ENCODE measurements around the gene AP1G2. TPM values are rescaled to one million over a fixed set of nuclear protein-coding genes. Genes with fewer than 3 reads are reported as not detected.
A peak's percentile ranks its signal among the peaks of the same experiment; 100 is the strongest.

The AP1G2 gene
- total RNA-seq, 1 experiment from 2014 or later = 155 TPM

GRCh38 chr14:23559010-23559925 lies 8.3 kb downstream of the AP1G2 start:
- Histone ChIP-seq H3K79me2 (ENCODE audit: insufficient read depth, low read length) (peaks cover 6% of the 10 kb centered on the region; the same call in 1 of the 2 replicates), H3K4me1 (ENCODE audit: control insufficient read depth in 1 of 2, insufficient read depth in 2 of 2, low read length in 2 of 2) (peaks cover 5 to 18% of the 10 kb centered on the region in 2 experiments; a peak in 2 of 4 replicates), H3K9ac (ENCODE audit: low read length) (no peak overlapping the region), H3K27ac (ENCODE audit: low read depth, low read length) (no peak overlapping the region), H3K9me3 (ENCODE audit: control insufficient read depth in 1 of 2, insufficient read depth in 1 of 2, low read depth in 1 of 2, low read length in 2 of 2) (no peaks in the 10 kb centered on the region), H2AFZ (ENCODE audit: low read depth, low read length, poor library complexity, severe bottlenecking) (no peak overlapping the region), H3K4me2 (ENCODE audit: low read length) (no peak overlapping the region), H4K20me1 (ENCODE audit: insufficient read depth) (no peaks in the 10 kb centered on the region), H3K4me3 (replicated peaks in 1 of 2; ENCODE audit: low read depth in 1 of 2, low read length in 2 of 2) (no peak overlapping the region), H3K9me2 (ENCODE audit: insufficient read depth) (no peaks in the 10 kb centered on the region), H3K27me3 (ENCODE audit: insufficient read depth, low read length) (no peaks in the 10 kb centered on the region), H3K36me3 (ENCODE audit: control insufficient read depth in 1 of 2, insufficient read depth in 2 of 2, low read length in 2 of 2) (peaks cover 16 to 22% of the 10 kb centered on the region in 2 experiments; a peak in 3 of 4 replicates)
- TF ChIP-seq RAD21 (IDR thresholded peaks at IDR 0.05; ENCODE audit: low read depth) (peak; percentile 70), ATF3 (IDR thresholded peaks at IDR 0.05) (no peak), REST (IDR thresholded peaks at IDR 0.05; ENCODE audit: low read depth) (no peak), CTCF (IDR thresholded peaks at IDR 0.05 in 2 of 3, conservative IDR thresholded peaks at IDR 0.05 in 1 of 3; ENCODE audit: borderline replicate concordance in 1 of 3, insufficient read depth in 1 of 3, low read depth in 2 of 3, low read length in 2 of 3) (peak; percentile 73 to 99 (median 98)), JUND (IDR thresholded peaks at IDR 0.05) (no peak), ELF1 (IDR thresholded peaks at IDR 0.05; ENCODE audit: borderline replicate concordance, low read depth) (no peak), CBX3 (IDR thresholded peaks at IDR 0.05; ENCODE audit: low read depth) (no peak), EZH2 (IDR thresholded peaks at IDR 0.05) (no peak), SIN3A (IDR thresholded peaks at IDR 0.05; ENCODE audit: low read depth) (no peak)
- ChIA-PET POLR2A (no interaction called here), CTCF (interaction anchor here (0.7 to 6.0 kb wide), 10 partner anchors 9 to 439 kb away, joined by 3 to 69 read pairs (median 4); partner anchors contain the start of genes AP1G2 and PABPN1), RAD21 (ENCODE audit: low non-redundant PET in 1 of 2, low total read pairs in 2 of 2, uncharacterized antibody in 2 of 2, unreplicated experiment in 2 of 2) (no interaction called here)
- no peak for ATAC-seq
- intact Hi-C loops (cut with micrococcal nuclease) = loop anchor here (1.0 to 5.0 kb wide), 2 partner anchors 231 to 292 kb away; no protein-coding TSS in a partner anchor
- no TSS peak for BruUV-seq (replicated peaks)
- no peak for DNase-seq (ENCODE audit: low read depth, low spot score)
